Colonic mucosa (tissue), 4 donors: ENCODE measurements around the gene U2AF2. TPM values are rescaled to one million over a fixed set of nuclear protein-coding genes. Genes with fewer than 3 reads are reported as not detected.

ENCODE experiments used
- DNase-seq: peaks from one replicate; pipeline ENCODE4 v3.0.0-alpha.2; 2020
- H3K27ac ChIP-seq: fragments of 200-600 bp; one replicate; pipeline ENCODE4 v1.8.0; 2021
- H3K27me3 ChIP-seq: fragments of 200-600 bp; one replicate; pipeline ENCODE4 v1.8.0; 2021
- H3K36me3 ChIP-seq: fragments of 200-600 bp; one replicate; pipeline ENCODE4 v1.8.0; 2021
- H3K4me1 ChIP-seq: fragments of 200-600 bp; one replicate; pipeline ENCODE4 v1.8.0; 2021; ENCODE audit warnings: mild to moderate bottlenecking
- H3K4me3 ChIP-seq: fragments of 200-600 bp; one replicate; pipeline ENCODE4 v1.8.0; 2021
- H3K9ac ChIP-seq, 2 donors: one replicate each; pipeline ENCODE4 v1.7.0; 2013; ENCODE audit warnings: control low read depth in 2 of 2, low read depth in 2 of 2, low read length in 2 of 2
- H3K9me3 ChIP-seq: fragments of 200-600 bp; one replicate; pipeline ENCODE4 v1.8.0; 2021
- intact Hi-C: fragments of 100-400 bp; cut with DNase I; formaldehyde crosslinking; loops from one replicate; pipeline ENCODE4 v1.14.1; 2022
- total RNA-seq, 2 donors: library from RNA; stranded (reverse); fragmentation: NEBNext Ultra II Directional in 1 of 2; extraction: Animal tissue kit (Norgen Biotek cat#: 25700) in 1 of 2; gene quantifications; one replicate each; pipeline ENCODE4 v1.2.1, GENCODE V29; 2021
- TF ChIP-seq, protein P1 (sequence below): fragments of 200-600 bp; IDR thresholded peaks from one replicate; pipeline ENCODE4 v1.8.0; 2022; ENCODE audit warnings: antibody characterized with exemption, mild to moderate bottlenecking
- donor health status: healthy.
- donor health status: DM: no; HTN: no; CAD: no.
- donor health status: DM: no; HTN: no; CAD: no.

Gene U2AF2
- total RNA-seq, 2 donors from 2014 or later: 146 to 289 TPM

DNA sequence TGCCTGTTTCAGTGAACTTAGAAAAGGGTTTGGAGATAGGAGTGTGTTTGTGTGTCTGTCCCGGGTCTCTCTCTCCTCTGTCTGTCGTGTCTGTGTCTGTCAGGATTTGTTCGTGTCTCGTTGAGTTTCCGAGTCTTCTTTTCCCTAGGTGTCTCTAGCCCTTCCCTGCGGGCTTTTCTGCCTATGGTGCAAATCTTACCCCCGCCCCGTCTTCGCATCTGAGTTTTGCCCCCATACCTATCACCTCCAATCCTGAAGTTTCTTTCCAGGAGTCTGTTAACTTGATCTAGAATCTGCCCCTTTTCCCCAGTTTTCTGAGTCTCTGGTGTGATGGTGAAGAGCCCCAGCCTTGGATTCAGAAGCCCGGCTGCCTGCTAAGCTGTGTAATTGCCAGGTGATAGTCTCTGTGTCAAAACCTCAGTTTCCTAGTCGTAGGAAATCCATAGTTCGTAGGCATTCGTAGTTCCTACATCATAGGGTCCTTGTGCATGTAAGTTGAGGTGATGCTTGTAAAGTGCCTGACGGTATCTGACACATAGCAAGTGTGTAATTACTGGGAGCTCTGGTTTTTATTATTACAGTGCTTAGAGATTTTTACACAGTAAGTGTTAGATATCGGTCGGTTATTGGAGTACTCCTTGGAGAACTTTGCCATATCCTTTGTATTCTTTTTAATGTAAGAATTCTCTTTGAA is 21.0 kb downstream of the U2AF2 start:
- TF ChIP-seq, protein P1, sequence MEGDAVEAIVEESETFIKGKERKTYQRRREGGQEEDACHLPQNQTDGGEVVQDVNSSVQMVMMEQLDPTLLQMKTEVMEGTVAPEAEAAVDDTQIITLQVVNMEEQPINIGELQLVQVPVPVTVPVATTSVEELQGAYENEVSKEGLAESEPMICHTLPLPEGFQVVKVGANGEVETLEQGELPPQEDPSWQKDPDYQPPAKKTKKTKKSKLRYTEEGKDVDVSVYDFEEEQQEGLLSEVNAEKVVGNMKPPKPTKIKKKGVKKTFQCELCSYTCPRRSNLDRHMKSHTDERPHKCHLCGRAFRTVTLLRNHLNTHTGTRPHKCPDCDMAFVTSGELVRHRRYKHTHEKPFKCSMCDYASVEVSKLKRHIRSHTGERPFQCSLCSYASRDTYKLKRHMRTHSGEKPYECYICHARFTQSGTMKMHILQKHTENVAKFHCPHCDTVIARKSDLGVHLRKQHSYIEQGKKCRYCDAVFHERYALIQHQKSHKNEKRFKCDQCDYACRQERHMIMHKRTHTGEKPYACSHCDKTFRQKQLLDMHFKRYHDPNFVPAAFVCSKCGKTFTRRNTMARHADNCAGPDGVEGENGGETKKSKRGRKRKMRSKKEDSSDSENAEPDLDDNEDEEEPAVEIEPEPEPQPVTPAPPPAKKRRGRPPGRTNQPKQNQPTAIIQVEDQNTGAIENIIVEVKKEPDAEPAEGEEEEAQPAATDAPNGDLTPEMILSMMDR: no peak
- Histone ChIP-seq H3K9ac (peak overlapping the region; percentile 96 to 99), H3K4me3 (peak overlapping the region; percentile 65), H3K36me3 (peaks cover 1% of the 10 kb centered on the region), H3K4me1 (peaks cover 26% of the 10 kb centered on the region), H3K9me3 (no peaks in the 10 kb centered on the region), H3K27ac (peak overlapping the region; percentile 80), H3K27me3 (no peaks in the 10 kb centered on the region)
- no peak for DNase-seq
- intact Hi-C loops: no loop called here

DNA sequence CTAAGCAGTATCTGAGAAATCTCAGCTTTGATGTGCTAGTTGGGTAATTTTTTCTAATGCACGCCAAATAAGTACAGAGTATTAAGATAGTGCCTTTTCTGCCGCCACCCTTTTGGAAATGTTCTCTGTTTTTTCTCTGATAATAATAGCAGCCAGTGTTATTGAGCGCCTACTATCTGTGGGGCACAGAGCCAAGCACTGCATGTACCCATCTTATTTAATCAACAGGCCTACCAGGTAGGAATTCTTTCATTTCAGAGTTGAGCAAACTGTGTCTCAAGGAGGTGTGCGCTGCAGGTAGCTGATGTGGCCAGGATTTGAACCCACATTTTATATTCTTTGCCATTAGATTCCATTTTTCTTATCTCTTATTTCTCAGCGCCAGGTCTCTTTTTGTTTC is 21.5 kb downstream of the U2AF2 start:
- no peak for DNase-seq
- TF ChIP-seq, protein P1: no peak
- peaks cover 26% of the 10 kb centered on the region for H3K4me1 ChIP-seq
- H3K27me3 ChIP-seq: no peaks in the 10 kb centered on the region
- H3K27ac ChIP-seq: peak overlapping the region; percentile 80
- no peaks in the 10 kb centered on the region for H3K36me3 ChIP-seq
- H3K9me3 ChIP-seq: no peaks in the 10 kb centered on the region
- peak overlapping the region in 1 of 2 donors; percentile 99 for H3K9ac ChIP-seq
- peak overlapping the region; percentile 65 for H3K4me3 ChIP-seq
- intact Hi-C loops: no loop called here

DNA sequence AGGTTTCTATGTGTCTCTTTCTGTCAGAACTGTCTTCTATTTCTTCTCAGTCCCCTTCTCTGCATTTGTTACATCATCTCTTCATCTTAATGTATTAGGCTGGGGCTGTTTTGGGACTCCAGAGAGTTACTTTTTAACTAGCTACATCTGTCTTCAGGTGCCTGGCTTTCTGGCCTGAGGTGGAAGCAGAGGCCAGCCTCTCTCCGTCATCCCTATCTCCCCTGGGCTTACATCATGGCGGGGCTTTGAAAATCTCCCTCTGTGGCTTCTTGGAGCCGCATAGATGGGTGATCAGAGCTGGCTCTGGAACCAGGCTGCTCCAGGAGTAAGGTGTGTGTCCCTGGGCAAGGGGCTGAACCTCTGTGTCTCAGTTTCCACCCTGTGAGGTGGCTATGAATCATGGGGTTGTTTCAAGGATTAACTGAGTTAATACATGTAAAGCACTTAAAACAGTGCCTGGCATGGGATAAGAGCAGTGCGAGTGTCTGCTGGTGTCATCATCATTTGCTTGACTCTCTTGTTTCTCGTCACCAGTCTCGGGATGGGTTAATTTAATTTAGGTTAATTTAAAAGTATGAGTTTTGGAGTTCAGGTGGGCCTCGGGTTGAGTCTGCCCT is 22.2 kb downstream of the U2AF2 start:
- Histone ChIP-seq H3K36me3 (no peaks in the 10 kb centered on the region), H3K4me3 (peak overlapping the region; percentile 6)
- intact Hi-C loops: no loop called here

DNA sequence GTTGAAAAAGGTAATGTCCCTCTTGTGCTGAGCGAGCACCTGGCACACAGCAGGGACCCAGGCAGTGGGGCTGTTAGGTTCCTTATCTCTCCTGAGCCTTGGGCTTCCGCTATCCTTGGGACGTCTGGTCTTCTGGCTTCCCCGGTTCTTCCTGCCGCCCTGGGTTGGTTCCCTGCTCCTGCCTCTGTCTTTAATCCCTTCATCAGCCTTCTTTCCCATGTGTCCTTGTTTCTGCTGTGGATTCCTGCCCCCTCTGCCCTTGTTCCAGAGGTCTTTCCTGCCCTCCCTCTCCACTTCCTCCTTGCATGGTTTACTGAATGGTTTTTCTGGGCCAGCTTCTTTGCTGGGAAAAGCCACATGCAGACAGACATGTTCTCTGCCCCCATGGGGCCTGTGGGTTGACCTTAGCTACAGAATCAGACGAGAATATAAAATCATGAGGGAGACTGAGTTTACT is 22.8 kb downstream of the U2AF2 start:
- TF ChIP-seq, protein P1: no peak

More for the DNA sequence above, 22.2 kb downstream of the U2AF2 start:
- Histone ChIP-seq H3K9ac (peak overlapping the region; percentile 4 to 99), H3K27ac (peak overlapping the region; percentile 66), H3K4me1 (peaks cover 26% of the 10 kb centered on the region), H3K9me3 (no peaks in the 10 kb centered on the region), H3K27me3 (no peaks in the 10 kb centered on the region)
- TF ChIP-seq, protein P1: no peak
- DNase-seq: no peak

DNA sequence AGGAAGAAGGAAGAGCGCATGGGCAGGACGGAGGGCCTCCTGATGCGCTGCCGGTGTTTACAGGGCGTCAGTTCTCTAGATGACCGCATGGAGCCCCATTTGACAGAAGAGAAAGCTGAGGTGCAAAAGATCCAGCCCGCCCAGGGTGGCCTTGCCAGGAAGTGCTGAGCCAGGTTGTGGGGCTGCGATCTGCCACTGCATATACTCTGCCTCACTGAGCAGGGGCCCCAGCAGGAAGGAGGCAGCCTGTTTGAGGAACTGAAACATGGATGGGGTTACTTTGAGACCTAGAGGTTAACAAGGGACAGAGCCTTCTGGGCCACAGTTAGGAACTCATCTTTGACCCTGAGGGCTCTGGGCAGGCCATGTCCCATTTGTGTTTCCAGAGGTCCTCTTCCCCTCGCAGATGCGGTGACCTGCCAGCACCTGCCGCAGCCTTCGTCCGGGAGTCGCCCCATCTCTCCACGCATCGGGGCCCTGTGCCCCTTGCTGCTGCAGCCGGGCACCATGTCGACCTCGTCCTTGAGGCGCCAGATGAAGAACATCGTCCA is 23.4 kb downstream of the U2AF2 start:
- intact Hi-C loops: no loop called here
- Histone ChIP-seq H3K36me3 (no peaks in the 10 kb centered on the region), H3K27me3 (no peaks in the 10 kb centered on the region), H3K4me1 (peaks cover 29% of the 10 kb centered on the region), H3K4me3 (no peak overlapping the region), H3K27ac (peak overlapping the region; percentile 66), H3K9me3 (no peaks in the 10 kb centered on the region), H3K9ac (peak overlapping the region in 1 of 2 donors; percentile 99)
- no peak for DNase-seq
- TF ChIP-seq, protein P1: no peak

More for the DNA sequence above, 22.8 kb downstream of the U2AF2 start:
- Histone ChIP-seq H3K27ac (peak overlapping the region; percentile 66), H3K9me3 (no peaks in the 10 kb centered on the region), H3K4me3 (peak overlapping the region; percentile 6), H3K27me3 (no peaks in the 10 kb centered on the region), H3K4me1 (peaks cover 29% of the 10 kb centered on the region), H3K36me3 (no peaks in the 10 kb centered on the region), H3K9ac (peak overlapping the region in 1 of 2 donors; percentile 99)
- no peak for DNase-seq
- intact Hi-C loops: no loop called here
